CD4-positive, alpha-beta T cell treated with Interleukin-12 subunit alpha and Interleukin-12 subunit beta, for 1 hour (primary cell): ENCODE results near the gene TUBGCP2.

Experiments
- DNase-seq: peaks from one replicate; pipeline ENCODE4 v3.0.0-alpha.2; 2020

TUBGCP2 gene

DNA sequence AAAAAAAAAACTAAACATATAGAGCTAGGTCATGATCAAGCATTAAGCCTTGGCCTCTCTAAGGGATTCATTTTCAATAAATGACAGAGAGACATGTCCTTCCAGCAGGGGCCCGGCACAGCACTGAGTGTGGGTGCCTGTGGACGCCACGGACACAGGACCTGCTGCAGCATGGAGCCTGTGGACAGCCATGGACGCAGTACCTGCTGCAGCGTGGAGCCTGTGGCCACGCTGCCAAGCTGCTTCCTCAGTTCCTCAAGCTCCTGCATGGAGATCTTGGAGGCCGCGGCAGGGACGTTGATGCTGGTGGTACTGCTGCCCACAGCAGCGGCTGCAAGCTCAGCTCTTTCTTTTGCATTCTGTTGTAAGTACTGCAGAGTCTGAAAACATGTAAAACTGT is 9.4 kb downstream of the TUBGCP2 start:
- DNase-seq: no peak

DNA sequence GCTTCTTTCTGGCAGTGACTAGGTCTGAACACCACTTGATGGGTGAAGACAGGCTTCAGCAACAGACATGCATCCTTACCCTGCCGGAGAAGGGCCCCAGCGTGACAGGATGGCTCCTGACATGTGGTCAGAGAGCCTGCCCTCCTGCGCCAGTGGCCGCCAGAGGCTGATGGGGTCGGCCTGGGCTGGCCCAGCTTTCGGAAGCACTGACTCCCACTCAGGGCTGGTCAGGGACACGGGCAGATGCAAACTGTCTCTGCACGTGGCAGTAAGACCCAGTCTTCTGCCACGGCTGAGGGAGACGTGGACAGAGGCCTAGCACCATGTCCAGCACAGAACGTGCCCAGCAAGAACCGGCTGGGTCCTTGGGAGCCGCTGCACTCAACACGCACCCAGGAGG is 10.2 kb downstream of the TUBGCP2 start:
- no peak for DNase-seq

DNA sequence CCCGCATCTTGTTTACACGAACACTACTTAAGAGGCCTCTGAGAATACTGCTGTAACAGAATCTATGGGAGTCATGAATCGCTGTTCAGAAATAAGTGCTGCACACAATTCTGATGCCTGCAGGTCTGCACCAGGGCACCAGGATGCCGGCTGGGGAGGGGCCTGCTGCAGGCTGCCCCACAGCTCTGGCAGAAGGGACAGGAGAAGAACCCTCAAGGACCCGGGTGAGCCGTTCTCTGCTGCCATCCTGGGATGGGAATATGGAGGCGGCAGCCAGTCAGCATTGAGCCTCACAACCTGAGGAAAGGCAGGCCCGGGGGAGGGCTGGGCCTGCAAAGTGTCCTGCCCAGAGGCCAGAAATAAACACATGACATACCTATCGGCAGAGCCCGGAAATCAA is 11.2 kb downstream of the TUBGCP2 start:
- DNase-seq: no peak

DNA sequence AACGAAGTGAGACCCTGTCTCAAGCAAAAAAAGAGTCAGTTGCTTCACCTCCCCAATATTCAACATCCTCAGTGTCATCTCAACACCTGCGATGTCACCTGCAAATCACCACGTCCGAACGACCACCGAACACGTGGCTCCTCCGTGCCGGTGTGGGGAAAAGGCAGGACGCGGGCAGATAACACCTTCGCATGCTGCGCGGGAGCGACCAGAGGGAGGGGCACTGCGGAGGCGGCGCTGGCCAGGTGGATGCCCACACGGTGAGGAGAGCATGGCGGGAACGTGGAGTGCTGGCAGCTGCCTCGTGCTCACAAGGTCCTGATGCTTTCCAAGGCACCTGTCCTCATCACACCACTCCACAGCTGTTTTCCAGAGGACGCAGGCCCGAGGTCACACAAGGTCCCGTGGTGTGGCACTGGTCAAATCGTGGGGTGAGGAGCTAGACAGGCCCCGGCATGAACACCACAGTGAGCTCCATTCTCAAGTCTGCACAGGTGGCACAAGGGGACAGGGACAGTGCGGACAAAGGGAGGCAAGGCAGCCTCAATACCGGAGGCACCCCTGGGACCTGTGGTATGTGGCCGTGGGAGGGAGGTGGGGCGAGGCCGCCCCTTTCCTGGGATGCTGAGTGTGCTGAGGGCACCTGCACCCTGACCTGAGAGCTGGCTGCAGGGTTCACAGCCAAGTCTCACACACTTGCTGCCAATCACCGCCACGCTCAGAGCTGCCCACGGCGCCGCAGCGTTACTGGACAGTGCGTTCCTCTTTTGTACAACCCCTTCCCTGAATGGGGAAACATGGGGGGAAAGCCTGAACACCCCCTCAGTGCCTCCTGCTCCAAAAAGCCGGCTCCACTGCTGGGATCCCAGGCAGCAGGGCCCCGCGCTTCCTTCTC is 13.0 kb downstream of the TUBGCP2 start:
- no peak for DNase-seq

DNA sequence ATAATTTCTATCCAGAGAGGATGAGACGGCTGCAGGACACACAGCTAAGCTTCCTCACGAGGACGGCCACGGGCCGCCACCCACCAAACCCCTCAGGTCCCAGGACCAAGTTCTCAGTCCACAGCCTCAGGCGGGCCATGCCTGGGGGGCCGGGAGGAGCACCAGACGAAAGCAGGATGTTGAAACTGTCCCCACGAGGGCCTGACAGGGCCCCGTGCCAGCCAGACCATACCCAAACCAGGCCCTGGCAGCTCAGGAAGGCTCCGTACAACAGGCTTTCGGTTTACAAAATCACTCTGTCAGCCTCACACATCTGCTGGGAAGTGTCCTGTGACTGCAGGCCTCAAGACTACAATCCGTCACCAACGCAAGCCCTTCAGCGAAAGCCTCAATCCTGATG is 14.5 kb downstream of the TUBGCP2 start:
- no peak for DNase-seq

DNA sequence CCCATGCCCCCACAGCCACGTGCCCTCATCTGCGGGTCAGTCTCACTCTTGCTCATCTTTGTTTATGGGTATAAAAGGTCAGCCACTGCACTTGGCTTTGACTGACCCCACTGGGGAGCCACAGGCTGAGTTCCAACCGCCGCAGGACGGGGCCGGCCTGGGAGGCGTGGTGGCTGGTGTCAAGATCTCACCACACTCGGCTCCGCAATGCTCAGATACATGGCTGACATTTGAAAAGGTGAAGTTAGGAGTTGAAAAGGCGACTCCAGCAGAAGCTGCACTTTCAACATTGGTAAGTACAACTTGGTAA is 14.9 kb downstream of the TUBGCP2 start:
- DNase-seq: no peak

DNA sequence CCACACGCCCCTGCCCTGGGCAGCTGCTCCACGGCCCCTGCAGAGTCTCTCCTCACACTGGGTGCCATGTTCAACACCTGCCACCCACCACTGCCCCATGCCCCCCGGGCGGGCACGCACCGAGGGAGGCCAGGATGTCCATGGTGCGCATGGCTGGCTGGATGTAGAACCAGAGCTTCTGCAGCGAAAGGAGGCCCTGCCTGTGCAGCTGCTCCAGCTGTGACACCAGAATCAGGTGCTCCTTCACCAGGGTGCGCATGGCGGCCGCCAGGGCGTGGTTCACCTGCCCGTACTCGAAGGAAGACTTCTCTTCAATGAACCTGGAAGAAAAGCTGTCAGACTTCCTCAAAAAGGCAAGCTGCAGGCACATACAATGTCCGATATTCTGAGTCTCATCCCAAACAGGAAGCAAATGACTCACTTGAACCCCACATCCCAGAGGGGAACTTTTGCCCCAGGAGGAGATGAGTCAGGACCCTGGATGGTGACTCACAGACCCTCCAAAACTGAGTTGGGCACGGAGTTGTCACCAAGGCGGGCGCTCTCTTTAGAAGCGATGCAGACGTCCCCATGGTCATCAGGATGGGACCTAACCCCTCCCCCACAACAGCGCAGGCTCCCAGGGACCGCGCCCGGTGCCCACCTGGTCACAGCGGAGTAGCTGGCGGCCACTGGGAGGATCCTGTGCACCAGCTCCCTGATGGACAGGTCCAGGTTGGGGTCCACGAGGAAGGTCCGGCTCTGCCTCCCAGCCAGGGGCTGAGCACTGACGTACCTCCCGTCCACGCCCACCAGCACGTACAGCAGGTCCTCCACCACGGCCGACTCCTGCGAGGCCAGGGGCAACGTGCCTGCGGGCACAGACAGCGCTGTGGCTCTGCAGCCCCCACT is 15.5 kb downstream of the TUBGCP2 start:
- DNase-seq: no peak

DNA sequence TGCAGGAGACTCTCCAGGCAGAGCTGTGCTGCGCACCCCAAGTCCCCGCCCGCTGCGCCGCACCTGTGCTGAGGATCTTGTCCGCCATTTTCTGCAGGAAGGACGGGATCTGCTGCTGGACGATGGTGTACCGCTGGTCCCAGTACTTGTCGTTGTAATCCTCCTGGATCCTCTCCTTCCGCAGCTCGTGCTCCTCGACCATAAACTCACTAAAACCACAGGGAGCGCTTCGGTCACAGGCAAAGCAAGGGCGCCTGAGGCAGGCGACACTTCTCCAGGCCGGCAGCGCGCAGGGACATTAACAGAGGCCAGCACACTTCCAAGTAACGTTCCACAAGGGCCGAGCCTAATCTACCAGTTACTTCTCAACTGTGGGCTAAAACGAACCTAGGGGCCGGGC is 18.9 kb downstream of the TUBGCP2 start:
- no peak for DNase-seq

DNA sequence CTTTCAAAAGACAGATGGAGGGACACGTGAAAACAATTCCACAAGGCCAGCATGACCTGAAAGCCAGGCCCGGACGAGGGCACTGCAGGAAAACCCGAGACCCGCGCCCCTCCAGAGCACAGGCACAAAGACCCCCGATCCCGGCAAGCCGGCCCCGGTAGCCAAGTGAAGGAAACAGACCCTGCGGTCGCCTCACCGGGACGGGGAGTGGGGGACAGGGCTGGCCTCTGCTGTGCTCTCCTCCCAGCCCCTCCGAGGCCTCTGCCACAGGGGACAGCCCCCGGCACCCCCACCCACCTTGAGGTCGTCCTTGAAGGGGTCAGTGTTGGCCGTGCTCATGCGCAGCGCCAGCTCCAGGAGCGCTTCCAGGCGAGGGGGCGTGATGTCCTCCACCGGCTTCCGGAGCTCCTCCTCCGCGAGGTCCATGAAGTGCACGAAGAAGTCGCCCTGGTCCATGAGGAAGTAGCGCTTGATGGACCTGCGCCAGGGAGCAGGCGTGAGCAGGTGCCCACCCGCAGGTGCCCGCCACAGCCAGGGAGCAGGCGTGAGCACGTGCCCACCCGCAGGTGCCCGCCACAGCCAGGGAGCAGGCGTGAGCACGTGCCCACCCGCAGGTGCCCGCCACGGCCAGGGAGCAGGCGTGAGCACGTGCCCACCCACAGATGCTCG is 20.7 kb downstream of the TUBGCP2 start:
- DNase-seq: no peak

DNA sequence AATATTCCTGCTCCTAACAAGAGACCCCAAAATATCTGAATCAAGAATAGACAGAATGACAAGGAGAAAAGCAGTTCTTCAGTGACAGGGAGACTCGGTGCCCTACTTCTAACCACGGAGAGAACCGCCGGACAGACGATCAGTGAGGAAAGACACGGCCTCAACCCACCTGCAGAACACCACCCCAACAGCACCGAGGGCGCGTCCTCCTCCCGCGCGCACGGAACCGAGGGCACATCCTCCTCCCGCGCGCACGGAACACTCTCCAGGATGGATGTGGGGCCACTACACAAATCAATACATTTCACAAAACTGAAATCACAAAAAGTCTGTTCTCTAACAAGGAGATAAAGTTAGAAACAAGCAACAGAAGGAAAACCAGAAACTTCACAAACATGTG is 22.3 kb downstream of the TUBGCP2 start:
- no peak for DNase-seq

DNA sequence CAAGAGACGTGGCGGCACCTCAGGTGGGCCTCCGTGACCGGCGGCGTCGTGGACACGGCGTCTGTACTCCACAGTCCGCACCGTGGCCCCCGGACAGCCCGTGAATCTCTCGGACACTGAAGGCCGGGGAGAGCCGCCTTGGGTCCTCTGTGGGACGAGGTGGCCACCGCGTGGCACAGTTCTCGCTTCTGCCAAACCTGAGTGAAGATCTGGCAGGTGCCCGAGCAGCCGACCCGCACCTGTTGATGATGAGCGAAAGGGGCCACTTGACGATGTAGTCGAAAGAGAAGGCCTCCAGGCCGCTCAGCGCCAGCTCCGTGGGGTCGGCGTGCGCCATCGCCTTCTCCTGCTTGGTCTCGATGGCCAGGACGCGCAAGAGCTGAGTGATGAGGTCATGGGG is 23.5 kb downstream of the TUBGCP2 start:
- no peak for DNase-seq

DNA sequence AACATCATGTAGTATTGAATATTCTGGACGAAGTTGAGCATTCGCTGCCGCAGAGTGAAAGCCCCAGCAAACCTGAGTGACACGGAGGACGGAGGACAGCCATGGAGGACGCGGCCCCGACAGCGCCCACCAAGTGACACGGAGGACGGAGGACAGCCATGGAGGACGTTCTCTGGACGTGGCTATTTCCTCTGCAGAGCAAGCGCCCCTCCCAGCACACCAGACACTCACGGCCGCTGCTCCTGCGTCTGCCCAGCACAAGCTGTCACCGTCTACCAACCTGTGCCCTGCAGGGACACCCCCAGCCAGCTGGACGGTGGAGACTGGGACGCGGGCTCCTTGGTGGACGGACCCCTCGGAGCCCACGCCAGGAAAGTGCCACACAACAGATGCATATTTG is 24.7 kb downstream of the TUBGCP2 start:
- no peak for DNase-seq

DNA sequence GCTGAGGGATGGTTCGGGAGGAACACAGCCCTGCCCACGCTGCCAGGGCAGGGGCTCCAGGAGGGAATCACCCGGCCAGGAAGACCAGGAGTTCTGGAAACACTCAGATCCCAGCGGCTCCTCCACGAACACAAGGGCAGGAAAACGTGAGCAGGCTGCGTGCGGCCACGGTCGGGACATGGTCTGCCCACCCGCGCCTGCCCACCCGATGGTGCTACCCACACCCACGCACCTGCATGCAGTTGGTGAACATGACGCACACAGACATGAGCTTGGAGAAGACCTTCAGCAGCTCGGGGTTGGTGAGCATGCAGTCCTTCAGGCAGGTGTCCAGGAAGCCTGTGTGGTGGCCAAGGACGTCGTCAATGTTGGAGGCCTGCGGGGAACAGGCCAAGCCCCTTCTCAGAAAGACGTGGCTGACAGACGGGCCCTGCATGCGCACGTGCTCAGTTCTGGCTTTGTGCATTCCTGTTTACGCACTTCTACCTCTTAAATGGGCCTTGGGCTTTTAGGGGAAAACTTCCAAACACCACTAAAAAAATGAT is 25.8 kb downstream of the TUBGCP2 start:
- no peak for DNase-seq

DNA sequence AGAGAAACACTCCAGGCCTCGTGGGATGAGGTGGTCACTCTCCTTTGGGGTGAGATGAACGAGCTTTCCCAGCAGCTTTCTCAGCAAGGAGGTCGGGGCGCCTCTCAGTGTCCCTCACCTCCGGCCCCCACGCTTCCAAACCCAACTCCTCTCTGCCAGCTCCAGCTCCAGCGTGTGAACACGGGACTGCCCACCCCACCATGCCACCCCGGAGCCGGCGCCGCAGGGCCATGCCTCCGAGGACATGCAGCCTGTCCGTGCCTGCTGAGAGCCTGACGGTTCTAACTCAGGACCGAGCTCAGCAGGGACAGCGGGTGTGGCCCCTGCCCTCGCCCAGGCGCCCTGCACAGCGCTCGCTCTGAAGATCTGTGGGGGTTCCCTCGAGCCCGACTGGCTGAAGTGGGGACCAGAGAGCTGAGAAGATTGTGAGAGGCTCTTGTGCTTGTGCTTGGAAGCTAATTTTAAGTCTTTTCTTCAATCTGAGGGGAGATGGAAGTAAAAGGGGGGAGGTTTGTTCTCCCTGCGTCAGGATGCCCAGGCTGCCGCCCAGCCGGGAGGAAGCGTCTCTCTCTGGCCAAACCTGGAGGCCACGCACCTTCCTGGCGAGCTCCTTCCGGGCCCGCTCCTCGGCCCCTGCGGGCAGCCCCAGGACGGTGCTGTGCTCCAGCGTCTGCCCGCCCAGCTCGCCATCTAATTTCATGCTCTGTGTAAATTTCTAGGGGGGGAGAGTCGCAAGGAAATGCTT is 26.9 kb downstream of the TUBGCP2 start:
- DNase-seq: no peak

DNA sequence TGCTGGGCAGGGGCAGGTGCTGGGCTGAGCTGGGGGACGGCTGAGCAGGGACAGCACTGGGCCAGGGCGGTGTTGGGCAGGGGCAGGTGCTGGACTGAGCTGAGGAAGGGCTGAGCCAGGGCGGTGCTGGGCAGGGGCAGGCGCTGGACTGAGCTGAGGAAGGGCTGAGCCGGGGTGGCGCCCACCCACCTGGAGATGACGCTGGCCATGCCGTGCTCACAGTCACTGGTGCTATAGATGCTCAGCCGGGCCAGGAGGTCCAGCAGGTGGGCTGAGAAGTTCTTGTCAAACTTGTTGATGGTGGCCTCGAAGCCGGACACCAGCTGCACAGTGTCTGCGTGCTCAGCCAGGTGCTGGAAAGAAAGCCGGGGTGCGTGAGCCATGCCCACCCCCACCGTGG is 27.6 kb downstream of the TUBGCP2 start:
- no peak for DNase-seq

DNA sequence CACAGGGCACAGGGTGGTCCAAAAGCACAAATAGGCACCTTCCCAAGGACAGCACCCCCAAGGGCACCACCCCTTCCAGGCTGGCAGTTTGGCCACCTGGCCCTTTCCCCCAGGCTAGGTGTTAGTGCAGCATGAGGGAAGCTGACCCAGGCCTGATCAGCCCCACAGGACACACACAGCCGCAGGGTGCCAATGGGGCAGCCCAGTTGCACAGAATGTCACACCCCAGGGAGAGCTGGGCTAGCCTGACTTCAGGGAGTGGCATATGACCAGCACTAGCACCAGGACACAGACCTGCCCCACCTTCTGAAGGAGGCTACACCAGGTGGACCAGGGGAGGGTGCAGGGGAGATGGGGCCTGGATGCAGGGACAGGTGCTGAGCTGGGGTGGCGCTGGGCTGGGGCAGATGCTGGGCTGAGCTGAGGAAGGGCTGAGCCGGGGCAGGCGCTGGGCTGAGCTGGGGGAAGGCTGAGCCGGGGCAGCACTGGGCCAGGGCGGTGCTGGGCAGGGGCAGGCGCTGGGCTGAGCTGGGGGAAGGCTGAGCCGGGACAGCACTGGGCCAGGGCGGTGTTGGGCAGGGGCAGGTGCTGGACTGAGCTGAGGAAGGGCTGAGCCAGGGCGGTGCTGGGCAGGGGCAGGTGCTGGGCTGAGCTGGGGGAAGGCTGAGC is 28.1 kb downstream of the TUBGCP2 start:
- DNase-seq: no peak

DNA sequence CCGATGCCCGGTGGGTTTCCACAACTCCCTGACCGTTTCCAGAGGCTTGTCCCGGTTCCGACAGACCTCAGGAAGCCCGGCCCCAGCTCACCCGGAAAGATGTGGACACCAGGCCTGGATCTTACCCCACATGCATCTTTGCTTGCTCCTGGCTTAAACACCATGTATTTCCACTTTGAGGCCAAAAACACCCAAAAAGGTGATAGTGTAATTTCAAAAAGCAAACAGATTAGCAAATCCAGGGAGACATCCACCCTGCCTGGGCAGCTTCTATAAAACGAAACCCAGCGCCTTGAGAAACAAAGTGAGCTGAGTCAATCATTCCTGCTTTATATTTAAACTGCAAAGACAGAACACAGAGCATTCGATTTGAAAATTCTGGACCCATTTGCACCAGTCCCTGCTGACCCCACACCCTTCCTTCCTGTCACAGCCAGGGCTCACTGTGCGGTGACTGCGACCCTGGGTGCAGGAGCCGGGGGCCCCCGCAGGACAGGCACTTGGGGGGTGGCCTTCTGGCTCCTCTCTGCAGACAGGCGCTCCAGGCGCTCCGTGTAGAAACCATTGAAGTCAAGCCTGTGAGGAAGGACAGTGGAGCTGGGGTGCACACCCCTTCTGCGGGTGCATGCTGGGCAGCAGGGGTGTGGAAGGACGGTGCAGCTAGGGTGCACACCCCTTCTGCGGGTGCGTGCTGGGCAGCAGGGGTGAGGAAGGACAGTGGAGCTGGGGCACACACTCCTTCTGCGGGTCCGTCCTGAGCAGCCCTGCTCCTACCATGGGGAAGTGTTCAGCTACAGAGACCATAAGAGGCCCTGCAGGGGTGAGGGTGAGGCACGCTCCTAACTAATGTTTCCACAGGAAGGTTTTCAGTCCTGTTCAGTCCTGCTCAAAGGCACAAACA is 29.1 kb downstream of the TUBGCP2 start:
- DNase-seq: no peak

DNA sequence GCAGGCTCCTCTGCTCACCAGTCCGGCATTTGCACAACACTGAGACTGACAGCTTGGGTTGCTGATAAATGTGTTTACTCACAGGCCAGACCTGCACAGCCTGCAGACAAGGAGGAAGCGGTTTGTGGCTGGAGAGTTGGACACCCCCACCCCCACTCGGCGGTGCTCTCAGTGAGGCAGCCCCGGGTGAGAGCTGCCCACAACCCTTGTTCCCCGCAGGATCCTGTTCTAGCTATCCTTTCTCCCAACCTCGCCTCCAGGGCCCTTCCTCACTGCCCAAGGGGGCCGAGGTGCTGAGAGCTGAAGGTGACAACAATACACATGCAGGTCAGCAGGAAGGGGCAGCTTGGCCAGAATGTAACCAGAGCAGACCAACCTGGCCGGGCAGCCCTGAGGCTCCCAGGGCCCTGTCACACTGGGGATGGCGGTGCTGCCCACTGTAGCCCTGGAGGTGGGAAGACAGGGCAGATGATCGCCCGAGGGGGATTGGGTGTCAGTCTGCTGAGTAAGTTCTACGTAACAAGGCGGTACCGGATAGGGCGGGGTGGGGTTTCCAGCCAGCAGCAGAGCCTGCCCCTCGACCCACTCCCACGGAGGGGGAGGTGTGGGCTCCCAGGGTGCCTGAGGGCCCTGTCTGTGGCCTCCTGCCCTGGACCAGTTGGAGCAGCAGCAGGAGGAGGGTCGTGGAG is 30.0 kb downstream of the TUBGCP2 start:
- DNase-seq: peak; percentile 83

DNA sequence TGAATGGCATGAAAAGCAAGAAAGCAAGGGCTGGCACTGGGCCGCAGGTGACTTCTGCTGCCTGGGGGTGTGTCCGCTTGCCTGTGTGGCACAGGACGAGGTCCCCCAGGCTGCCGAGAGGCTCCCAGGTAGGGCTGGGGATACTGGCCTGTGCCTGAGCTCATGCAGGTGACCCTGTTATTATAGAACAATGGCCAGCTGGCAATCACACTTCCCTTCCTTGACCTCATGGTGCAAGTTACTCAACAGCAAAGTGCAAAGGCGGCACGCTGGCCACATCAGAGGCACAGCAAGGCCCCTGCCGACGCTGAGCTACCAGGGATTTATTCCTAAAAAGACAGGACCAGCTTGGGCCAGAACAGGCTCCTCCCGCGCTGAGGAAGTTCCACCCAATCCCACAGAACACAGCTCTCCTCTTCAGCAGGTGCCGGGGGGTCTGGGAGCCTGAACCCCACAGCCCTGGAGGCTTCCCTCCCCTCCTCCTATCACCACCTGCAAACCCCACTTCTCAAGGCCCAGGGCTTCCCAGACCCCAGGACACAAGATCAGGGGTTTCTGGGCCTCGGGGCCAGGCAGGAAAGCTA is 30.6 kb downstream of the TUBGCP2 start:
- no peak for DNase-seq
